ENCODE measurements around the gene SPATA20.
A peak's percentile ranks its signal among the peaks of the same experiment; 100 is the strongest.

SPATA20 gene

DNA sequence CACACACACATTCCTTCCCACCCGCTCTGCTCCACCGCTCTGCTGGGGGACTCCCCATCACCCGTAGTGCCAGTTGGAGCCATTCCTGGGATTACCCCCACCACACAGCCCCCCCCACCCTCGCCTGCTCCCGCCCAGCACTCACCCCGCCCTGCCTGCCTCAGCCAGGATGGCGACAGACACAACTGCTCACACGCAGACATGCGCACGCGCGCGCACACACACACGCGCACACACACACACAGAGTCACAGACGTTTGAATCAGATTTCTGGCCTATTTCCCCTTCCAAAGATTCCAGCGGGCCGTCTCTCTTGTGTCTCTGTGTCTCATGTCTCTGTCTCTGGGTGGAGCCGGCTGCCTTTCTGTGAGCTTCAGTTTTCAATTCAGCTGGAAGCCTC, 17.9 kb downstream of the SPATA20 start:
- Mint-ChIP-seq H3K27me3 (ENCODE audit: low read depth) (peaks cover 58% of the 10 kb centered on the region), H3K4me3 (peak overlapping the region; percentile 73 to 81 (median 81)), H3K4me1 (peaks cover 60% of the 10 kb centered on the region), H3K9me3 (no peaks in the 10 kb centered on the region), H3K27ac (peak overlapping the region; percentile 86 to 99 (median 92)), H3K36me3 (ENCODE audit: low read depth) (peaks cover 2% of the 10 kb centered on the region)
- TF ChIP-seq, protein P1, sequence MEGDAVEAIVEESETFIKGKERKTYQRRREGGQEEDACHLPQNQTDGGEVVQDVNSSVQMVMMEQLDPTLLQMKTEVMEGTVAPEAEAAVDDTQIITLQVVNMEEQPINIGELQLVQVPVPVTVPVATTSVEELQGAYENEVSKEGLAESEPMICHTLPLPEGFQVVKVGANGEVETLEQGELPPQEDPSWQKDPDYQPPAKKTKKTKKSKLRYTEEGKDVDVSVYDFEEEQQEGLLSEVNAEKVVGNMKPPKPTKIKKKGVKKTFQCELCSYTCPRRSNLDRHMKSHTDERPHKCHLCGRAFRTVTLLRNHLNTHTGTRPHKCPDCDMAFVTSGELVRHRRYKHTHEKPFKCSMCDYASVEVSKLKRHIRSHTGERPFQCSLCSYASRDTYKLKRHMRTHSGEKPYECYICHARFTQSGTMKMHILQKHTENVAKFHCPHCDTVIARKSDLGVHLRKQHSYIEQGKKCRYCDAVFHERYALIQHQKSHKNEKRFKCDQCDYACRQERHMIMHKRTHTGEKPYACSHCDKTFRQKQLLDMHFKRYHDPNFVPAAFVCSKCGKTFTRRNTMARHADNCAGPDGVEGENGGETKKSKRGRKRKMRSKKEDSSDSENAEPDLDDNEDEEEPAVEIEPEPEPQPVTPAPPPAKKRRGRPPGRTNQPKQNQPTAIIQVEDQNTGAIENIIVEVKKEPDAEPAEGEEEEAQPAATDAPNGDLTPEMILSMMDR (IDR thresholded peaks at IDR 0.05; ENCODE audit: unreplicated experiment in 3 of 3), result no peak

DNA sequence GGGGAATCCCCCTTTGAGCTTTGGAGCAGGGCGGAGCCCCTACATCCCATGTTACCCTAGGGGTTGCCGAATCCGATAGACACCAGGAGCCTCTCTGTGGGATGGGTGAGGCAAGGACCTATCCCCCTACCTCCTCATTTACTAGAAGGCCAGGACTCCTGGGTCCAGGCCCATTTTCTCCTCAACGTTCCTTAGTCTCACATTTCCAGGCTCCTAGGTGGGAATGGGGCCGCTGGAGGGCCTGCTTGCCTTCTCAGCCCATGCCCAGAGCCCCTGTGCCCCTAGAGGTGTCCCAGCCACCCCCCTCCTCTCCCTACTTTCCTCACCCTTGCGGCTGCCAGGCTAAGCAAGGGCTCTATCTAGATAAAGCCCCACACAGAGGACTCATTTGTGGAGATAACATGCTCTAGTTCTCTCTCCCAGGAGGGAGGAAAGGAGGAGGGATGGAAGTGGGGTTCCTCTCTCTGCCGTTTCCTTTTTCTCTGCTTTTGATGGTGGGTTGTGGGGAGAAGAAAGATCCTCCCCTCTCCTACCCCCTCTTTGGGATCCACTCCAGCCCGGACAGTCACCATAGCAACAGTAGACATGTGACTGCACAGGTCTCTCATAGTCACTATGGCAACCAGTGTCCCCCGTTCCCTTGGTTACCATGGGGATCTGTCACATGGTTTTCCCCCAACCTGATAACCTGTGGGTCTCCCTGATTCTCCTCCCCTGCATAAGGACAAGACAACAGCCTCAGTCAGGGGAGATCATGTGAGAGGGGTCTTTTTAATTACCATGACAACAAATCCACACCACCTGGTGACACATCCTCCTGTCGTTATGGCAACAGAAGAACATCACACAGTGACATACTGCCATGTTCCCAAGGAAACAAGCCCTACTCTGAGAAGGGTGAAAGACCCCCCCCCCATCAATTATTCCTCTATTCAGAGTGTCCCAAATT, 18.7 kb downstream of the SPATA20 start:
- peaks cover 60% of the 10 kb centered on the region for H3K4me1 Mint-ChIP-seq
- no peaks in the 10 kb centered on the region for H3K9me3 Mint-ChIP-seq
- peak overlapping the region; percentile 86 to 99 (median 92) for H3K27ac Mint-ChIP-seq
- peaks cover 4% of the 10 kb centered on the region for H3K36me3 Mint-ChIP-seq (ENCODE audit: low read depth)
- H3K4me3 Mint-ChIP-seq, result peak overlapping the region; percentile 54 to 65 (median 61)
- TF ChIP-seq, protein P1 (IDR thresholded peaks at IDR 0.05; ENCODE audit: unreplicated experiment in 3 of 3), result no peak
- peaks cover 57% of the 10 kb centered on the region for H3K27me3 Mint-ChIP-seq (ENCODE audit: low read depth)

DNA sequence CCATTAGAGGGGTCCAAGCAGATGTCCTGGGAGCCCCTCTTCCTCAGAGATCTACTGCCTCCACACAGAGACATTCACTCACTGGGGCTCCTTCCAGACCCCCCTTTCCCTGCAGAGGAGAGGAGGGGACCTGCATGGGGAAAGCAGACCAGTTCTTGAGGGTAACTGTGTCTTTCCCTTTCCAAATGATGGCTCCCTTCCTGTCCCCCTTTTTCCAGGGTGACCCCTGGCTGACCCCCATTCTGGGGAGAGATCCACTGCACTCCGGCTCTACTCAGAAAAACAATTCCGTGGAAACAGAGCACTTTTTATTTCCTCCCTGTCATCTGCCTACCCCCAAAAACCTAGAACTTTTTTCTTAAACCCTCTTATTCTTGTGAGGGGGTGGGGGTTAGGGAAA, 19.9 kb downstream of the SPATA20 start:
- TF ChIP-seq, protein P1 (IDR thresholded peaks at IDR 0.05; ENCODE audit: unreplicated experiment in 3 of 3), result no peak
- H3K4me1 Mint-ChIP-seq, result peaks cover 60% of the 10 kb centered on the region
- H3K27ac Mint-ChIP-seq, result peak overlapping the region; percentile 29 to 92 (median 70)
- H3K4me3 Mint-ChIP-seq, result peak overlapping the region in 2 of 3 experiments; percentile 50 to 61
- H3K27me3 Mint-ChIP-seq (ENCODE audit: low read depth), result peaks cover 57% of the 10 kb centered on the region
- no peaks in the 10 kb centered on the region for H3K9me3 Mint-ChIP-seq
- H3K36me3 Mint-ChIP-seq (ENCODE audit: low read depth), result peaks cover 12% of the 10 kb centered on the region

DNA sequence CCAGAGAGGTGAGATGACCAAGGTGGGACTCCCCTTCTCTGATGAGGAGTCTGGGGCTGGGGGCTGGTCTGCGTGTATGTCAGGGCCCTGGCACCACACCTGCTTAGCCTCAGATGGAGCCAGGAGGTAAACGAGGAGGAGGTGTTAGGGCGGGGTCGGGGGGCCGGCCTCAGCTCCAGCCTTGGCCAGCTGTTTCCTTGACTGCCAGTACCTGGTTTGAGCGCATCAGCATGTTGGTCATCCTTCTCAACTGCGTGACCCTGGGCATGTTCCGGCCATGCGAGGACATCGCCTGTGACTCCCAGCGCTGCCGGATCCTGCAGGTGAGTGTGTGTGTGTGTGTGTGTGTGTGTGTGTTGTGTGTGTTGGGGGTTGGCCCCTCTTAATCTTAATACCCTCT, 21.7 kb downstream of the SPATA20 start:
- no peak overlapping the region for H3K4me3 Mint-ChIP-seq
- peaks cover 40% of the 10 kb centered on the region for H3K27me3 Mint-ChIP-seq (ENCODE audit: low read depth)
- peaks cover 21% of the 10 kb centered on the region for H3K36me3 Mint-ChIP-seq (ENCODE audit: low read depth)
- no peak overlapping the region for H3K27ac Mint-ChIP-seq
- peaks cover 48% of the 10 kb centered on the region for H3K4me1 Mint-ChIP-seq
- TF ChIP-seq, protein P1 (IDR thresholded peaks at IDR 0.05; ENCODE audit: unreplicated experiment in 3 of 3), result no peak
- no peaks in the 10 kb centered on the region for H3K9me3 Mint-ChIP-seq

DNA sequence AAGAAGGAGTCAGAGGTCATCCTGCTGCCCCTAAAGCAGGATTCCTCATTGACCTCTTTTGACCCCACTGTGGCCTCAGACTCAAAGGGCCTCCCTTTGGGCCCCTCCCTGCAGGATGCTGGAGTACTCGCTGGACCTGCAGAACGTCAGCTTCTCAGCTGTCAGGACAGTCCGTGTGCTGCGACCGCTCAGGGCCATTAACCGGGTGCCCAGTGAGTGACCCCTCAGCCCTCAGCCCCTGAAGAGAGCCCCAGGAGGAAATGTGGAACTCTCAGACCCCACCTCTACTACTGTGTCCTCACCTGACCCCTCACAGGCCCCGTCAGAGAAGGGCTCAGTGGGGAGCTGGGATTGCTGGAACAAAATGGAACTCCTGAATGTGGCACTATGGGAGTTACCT, 22.6 kb downstream of the SPATA20 start:
- peaks cover 27% of the 10 kb centered on the region for H3K36me3 Mint-ChIP-seq (ENCODE audit: low read depth)
- peaks cover 34% of the 10 kb centered on the region for H3K27me3 Mint-ChIP-seq (ENCODE audit: low read depth)
- peaks cover 38% of the 10 kb centered on the region for H3K4me1 Mint-ChIP-seq
- H3K27ac Mint-ChIP-seq, result no peak overlapping the region
- no peak overlapping the region for H3K4me3 Mint-ChIP-seq
- TF ChIP-seq, protein P1 (IDR thresholded peaks at IDR 0.05; ENCODE audit: unreplicated experiment in 3 of 3), result no peak
- H3K9me3 Mint-ChIP-seq, result no peaks in the 10 kb centered on the region
